Activated T-helper 2 cell treated with anti-CD3 and anti-CD28 coated beads, Interferon-gamma antibody, Interleukin-2, Interleukin-4, amounts not matched to agents 10 μg/mL and 5 μg/mL and 100 μg/mL, durations not matched to agents 14 hours and 24 hours and 36 hours (primary cell): Measurements from ENCODE around the gene CRBN. TPM values are rescaled to one million over a fixed set of nuclear protein-coding genes. Genes with fewer than 3 reads are reported as not detected.
A peak's percentile ranks its signal among the peaks of the same experiment; 100 is the strongest.

Source experiments
- DNase-seq: peaks from one replicate; pipeline ENCODE4 v3.0.0; 2021; ENCODE audit warnings: low spot score
- H3K27ac Mint-ChIP-seq: one replicate; pipeline ENCODE4 v1.8.0; 2021; ENCODE audit warnings: mixed read lengths
- H3K27me3 Mint-ChIP-seq: one replicate; pipeline ENCODE4 v1.8.0; 2021; ENCODE audit warnings: low read depth, mixed read lengths
- H3K36me3 Mint-ChIP-seq: one replicate; pipeline ENCODE4 v1.8.0; 2021; ENCODE audit warnings: low read depth, mixed read lengths
- H3K4me1 Mint-ChIP-seq: one replicate; pipeline ENCODE4 v1.8.0; 2021; ENCODE audit warnings: low read depth, mixed read lengths
- H3K4me3 Mint-ChIP-seq: one replicate; pipeline ENCODE4 v1.8.0; 2021; ENCODE audit warnings: low read depth, mild to moderate bottlenecking, moderate library complexity, mixed read lengths
- H3K9me3 Mint-ChIP-seq: one replicate; pipeline ENCODE4 v1.8.0; 2021; ENCODE audit warnings: mixed read lengths
- intact Hi-C: fragments of 100-400 bp; cut with micrococcal nuclease; formaldehyde crosslinking; loops from one replicate; pipeline ENCODE4 v1.15.1; 2023
- total RNA-seq: library from RNA; stranded (reverse); gene quantifications from 2 replicates; pipeline ENCODE4 v1.2.3, GENCODE V29; 2022

CRBN gene
- total RNA-seq, 1 donor from 2014 or later = 35.0 TPM

- peaks cover 41% of the 10 kb centered on the region for H3K4me1 Mint-ChIP-seq
- H3K27ac Mint-ChIP-seq = peak overlapping the region; percentile 79
- intact Hi-C loops = no loop called here
- peak overlapping the region; percentile 26 for H3K4me3 Mint-ChIP-seq
- no peaks in the 10 kb centered on the region for H3K9me3 Mint-ChIP-seq
- H3K36me3 Mint-ChIP-seq = no peaks in the 10 kb centered on the region
- DNase-seq = no peak
- peaks cover 5% of the 10 kb centered on the region for H3K27me3 Mint-ChIP-seq
Observed at GRCh38 chr3:3191675-3192285, 12.3 kb upstream of the CRBN start.

- intact Hi-C loops = no loop called here
- DNase-seq = no peak
- no peak overlapping the region for H3K27ac Mint-ChIP-seq
- H3K4me1 Mint-ChIP-seq = peaks cover 35% of the 10 kb centered on the region
- H3K36me3 Mint-ChIP-seq = no peaks in the 10 kb centered on the region
- peaks cover 8% of the 10 kb centered on the region for H3K9me3 Mint-ChIP-seq
- no peaks in the 10 kb centered on the region for H3K27me3 Mint-ChIP-seq
- H3K4me3 Mint-ChIP-seq = no peak overlapping the region
Observed at GRCh38 chr3:3189961-3190360, 10.5 kb upstream of the CRBN start.

- DNase-seq = no peak
- H3K9me3 Mint-ChIP-seq = peaks cover 8% of the 10 kb centered on the region
- H3K4me3 Mint-ChIP-seq = no peak overlapping the region
- H3K27me3 Mint-ChIP-seq = peaks cover 2% of the 10 kb centered on the region
- intact Hi-C loops = no loop called here
- H3K4me1 Mint-ChIP-seq = peaks cover 35% of the 10 kb centered on the region
- no peaks in the 10 kb centered on the region for H3K36me3 Mint-ChIP-seq
- H3K27ac Mint-ChIP-seq = no peak overlapping the region
Observed at GRCh38 chr3:3189102-3189727, 9.7 kb upstream of the CRBN start.

- peaks cover 18% of the 10 kb centered on the region for H3K4me1 Mint-ChIP-seq
- H3K27ac Mint-ChIP-seq = no peak overlapping the region
- no peak for DNase-seq
- H3K27me3 Mint-ChIP-seq = peaks cover 2% of the 10 kb centered on the region
- no peaks in the 10 kb centered on the region for H3K36me3 Mint-ChIP-seq
- intact Hi-C loops = no loop called here
- no peak overlapping the region for H3K4me3 Mint-ChIP-seq
- H3K9me3 Mint-ChIP-seq = peaks cover 8% of the 10 kb centered on the region
Observed at GRCh38 chr3:3184876-3185275, 5.4 kb upstream of the CRBN start.

- no peak overlapping the region for H3K4me3 Mint-ChIP-seq
- H3K4me1 Mint-ChIP-seq = peaks cover 39% of the 10 kb centered on the region
- no peak for DNase-seq
- peaks cover 2% of the 10 kb centered on the region for H3K27me3 Mint-ChIP-seq
- no peak overlapping the region for H3K27ac Mint-ChIP-seq
- intact Hi-C loops = no loop called here
- H3K9me3 Mint-ChIP-seq = no peaks in the 10 kb centered on the region
- peaks cover 18% of the 10 kb centered on the region for H3K36me3 Mint-ChIP-seq
Observed at GRCh38 chr3:3180456-3180855, 965 bp upstream of the CRBN start.

- H3K27ac Mint-ChIP-seq = peak overlapping the region; percentile 87
- peak overlapping the region; percentile 95 for H3K4me3 Mint-ChIP-seq
- intact Hi-C loops = loop anchor here (1.0 to 5.0 kb wide), 3 partner anchors 52 to 1125 kb away; partner anchors contain the start of genes SETMAR and TRNT1
- H3K9me3 Mint-ChIP-seq = no peaks in the 10 kb centered on the region
- DNase-seq = no peak
- peaks cover 51% of the 10 kb centered on the region for H3K4me1 Mint-ChIP-seq
- peaks cover 33% of the 10 kb centered on the region for H3K36me3 Mint-ChIP-seq
- H3K27me3 Mint-ChIP-seq = no peaks in the 10 kb centered on the region
Observed at GRCh38 chr3:3178498-3179328, 778 bp downstream of the CRBN start.

- DNase-seq = no peak
- Mint-ChIP-seq H3K4me1 (peaks cover 57% of the 10 kb centered on the region), H3K27ac (peak overlapping the region; percentile 87), H3K27me3 (no peaks in the 10 kb centered on the region), H3K4me3 (peak overlapping the region; percentile 95), H3K36me3 (peaks cover 40% of the 10 kb centered on the region), H3K9me3 (no peaks in the 10 kb centered on the region)
- intact Hi-C loops = loop anchor here (5.0 kb wide), 1 partner anchor 151 kb away; no protein-coding TSS in a partner anchor
Observed at GRCh38 chr3:3177861-3178497, 1.5 kb downstream of the CRBN start.

- Mint-ChIP-seq H3K27me3 (no peaks in the 10 kb centered on the region), H3K27ac (peak overlapping the region; percentile 72), H3K9me3 (no peaks in the 10 kb centered on the region), H3K4me3 (peak overlapping the region; percentile 71), H3K36me3 (peaks cover 63% of the 10 kb centered on the region), H3K4me1 (peaks cover 47% of the 10 kb centered on the region)
- DNase-seq = no peak
- intact Hi-C loops = loop anchor here (2.0 to 5.0 kb wide), 2 partner anchors 20 to 410 kb away; no protein-coding TSS in a partner anchor
Observed at GRCh38 chr3:3172627-3173026, 6.9 kb downstream of the CRBN start.

- Mint-ChIP-seq H3K4me1 (peaks cover 39% of the 10 kb centered on the region), H3K27ac (peak overlapping the region; percentile 75), H3K36me3 (peaks cover 70% of the 10 kb centered on the region), H3K4me3 (no peak overlapping the region), H3K9me3 (no peaks in the 10 kb centered on the region), H3K27me3 (no peaks in the 10 kb centered on the region)
- intact Hi-C loops = loop anchor here (5.0 kb wide), 1 partner anchor 409 kb away; no protein-coding TSS in a partner anchor
- DNase-seq = no peak
Observed at GRCh38 chr3:3170998-3171397, 8.5 kb downstream of the CRBN start.

GRCh38 chr3:3165650-3166049 lies 13.8 kb downstream of the CRBN start:
- no peak for DNase-seq
- H3K4me1 Mint-ChIP-seq = peaks cover 2% of the 10 kb centered on the region
- H3K36me3 Mint-ChIP-seq = peaks cover 72% of the 10 kb centered on the region
- no peak overlapping the region for H3K4me3 Mint-ChIP-seq
- no peaks in the 10 kb centered on the region for H3K9me3 Mint-ChIP-seq
- intact Hi-C loops = no loop called here
- no peaks in the 10 kb centered on the region for H3K27me3 Mint-ChIP-seq
- no peak overlapping the region for H3K27ac Mint-ChIP-seq

- Mint-ChIP-seq H3K27me3 (no peaks in the 10 kb centered on the region), H3K4me3 (no peak overlapping the region), H3K36me3 (peaks cover 74% of the 10 kb centered on the region), H3K27ac (no peak overlapping the region), H3K4me1 (peaks cover 2% of the 10 kb centered on the region), H3K9me3 (no peaks in the 10 kb centered on the region)
- intact Hi-C loops = no loop called here
- DNase-seq = no peak
Observed at GRCh38 chr3:3165241-3165640, 14.2 kb downstream of the CRBN start.

- intact Hi-C loops = no loop called here
Observed at GRCh38 chr3:3160826-3161225, 18.7 kb downstream of the CRBN start.

More at GRCh38 chr3:3160826-3161225, 18.7 kb downstream of the CRBN start:
- peaks cover 3% of the 10 kb centered on the region for H3K9me3 Mint-ChIP-seq
- H3K4me3 Mint-ChIP-seq = no peak overlapping the region
- peaks cover 89% of the 10 kb centered on the region for H3K36me3 Mint-ChIP-seq
- H3K27ac Mint-ChIP-seq = no peak overlapping the region
- H3K4me1 Mint-ChIP-seq = peaks cover 2% of the 10 kb centered on the region
- no peak for DNase-seq
- H3K27me3 Mint-ChIP-seq = no peaks in the 10 kb centered on the region
